Peyer's patch (tissue), 4 donors: ENCODE results near the gene RAD51B.

Experiments used
- CTCF ChIP-seq, 6 experiments: fragments of 450-650 bp in 4 of 6; fragments of 200-600 bp in 2 of 6; sonication (generic) in 1 of 6; IDR thresholded peaks; one replicate each; pipeline ENCODE4 v1.5.1; 2017 to 2019; ENCODE audit warnings: antibody characterized with exemption in 6 of 6, mild to moderate bottlenecking in 3 of 6, moderate library complexity in 1 of 6
- POLR2A ChIP-seq, 2 donors: fragments of 450-650 bp; IDR thresholded peaks; one replicate each; pipeline ENCODE4 v1.5.1; 2017; ENCODE audit warnings: antibody characterized with exemption in 2 of 2, mild to moderate bottlenecking in 2 of 2, moderate library complexity in 2 of 2

- TF ChIP-seq CTCF (IDR thresholded peaks at IDR 0.05) (no peak), POLR2A (IDR thresholded peaks at IDR 0.05) (no peak)
Observed at GRCh38 chr14:68442828-68443629, 623.5 kb downstream of the RAD51B start.
